GM23248 (cell line): ENCODE results near the gene JPH2.

Experiments used
- EZH2 ChIP-seq: fragments of 200-600 bp; sonication (generic); IDR thresholded peaks from 2 replicates; pipeline ENCODE4 v1.6.1; 2018; ENCODE audit warnings: antibody characterized with exemption, mild to moderate bottlenecking; ENCODE audit not compliant: insufficient read depth, poor library complexity, severe bottlenecking
- EZH2phosphoT487 ChIP-seq: fragments of 200-600 bp; sonication (generic); IDR thresholded peaks from 2 replicates; pipeline ENCODE4 v1.6.1; 2018; ENCODE audit warnings: antibody characterized with exemption, moderate library complexity, mild to moderate bottlenecking, low read depth; ENCODE audit not compliant: insufficient read depth

DNA sequence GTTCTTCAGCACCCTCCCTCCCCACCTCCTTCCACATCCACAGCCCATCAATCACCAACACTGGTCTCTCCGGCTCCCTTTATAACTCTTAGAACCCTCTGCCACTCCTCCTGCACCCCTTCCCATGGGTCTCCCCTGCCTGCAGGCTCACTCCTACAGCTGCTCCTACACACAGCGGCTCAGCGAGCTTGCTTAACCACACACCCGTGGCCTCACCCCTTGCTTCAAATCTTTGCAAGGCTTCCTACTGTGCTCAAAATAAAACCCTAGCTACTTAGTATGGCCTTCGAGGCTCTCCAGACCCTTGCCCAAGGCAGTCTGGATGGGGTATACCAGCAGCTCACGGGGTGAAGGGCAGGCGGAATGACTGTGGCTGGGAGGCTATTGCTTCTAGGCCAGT lies 63.7 kb downstream of the JPH2 start:
- TF ChIP-seq EZH2 (no peak), EZH2phosphoT487 (no peak)
